Peyer's patch (tissue), 4 donors: ENCODE results near the gene PSMD14.

Experiments used
- CTCF ChIP-seq, 6 experiments: fragments of 450-650 bp in 4 of 6; fragments of 200-600 bp in 2 of 6; sonication (generic) in 1 of 6; IDR thresholded peaks; one replicate each; pipeline ENCODE4 v1.5.1; 2017 to 2019; ENCODE audit warnings: antibody characterized with exemption in 6 of 6, mild to moderate bottlenecking in 3 of 6, moderate library complexity in 1 of 6
- POLR2A ChIP-seq, 2 donors: fragments of 450-650 bp; IDR thresholded peaks; one replicate each; pipeline ENCODE4 v1.5.1; 2017; ENCODE audit warnings: antibody characterized with exemption in 2 of 2, mild to moderate bottlenecking in 2 of 2, moderate library complexity in 2 of 2

- TF ChIP-seq CTCF (IDR thresholded peaks at IDR 0.05), result no peak
- TF ChIP-seq POLR2A (IDR thresholded peaks at IDR 0.05), result no peak
These were observed 91.9 kb downstream of the PSMD14 start for GRCh38 chr2:161400076-161400475.
